ENCODE data around the gene WDR77. TPM values are rescaled to one million over a fixed set of nuclear protein-coding genes. Genes with fewer than 3 reads are reported as not detected.

The WDR77 gene
- total and polyA plus RNA-seq, 2 donors (not counting 1 experiment from before 2014, with no cell fraction given) = 21.8 to 62.0 TPM

- H3K27ac ChIP-seq (ENCODE audit: insufficient read depth, low read length) = peak overlapping the region; percentile 38
Measured at GRCh38 chr1:111463029-111463683, 14.1 kb upstream of the WDR77 start.

GRCh38 chr1:111462370-111463028 lies 13.4 kb upstream of the WDR77 start:
- DNase-seq (ENCODE audit: low read depth in 2 of 2) = no peak
- Histone ChIP-seq H3K4me1 (ENCODE audit: control insufficient read depth, extremely low read depth, insufficient read depth, low read length) (peaks cover 8% of the 10 kb centered on the region), H2AFZ (ENCODE audit: low read length) (no peak overlapping the region), H3K4me2 (ENCODE audit: extremely low read depth, insufficient read depth, low read length) (peak overlapping the region; percentile 51), H3K27ac (ENCODE audit: insufficient read depth, low read length) (peak overlapping the region; percentile 38), H3K4me3 (replicated peaks in 1 of 4; ENCODE audit: control extremely low read depth in 1 of 4, insufficient read depth in 1 of 4, low read depth in 3 of 4, low read length in 4 of 4) (no peak overlapping the region), H3K36me3 (ENCODE audit: control insufficient read depth, insufficient read depth, low read length) (peaks cover 4% of the 10 kb centered on the region), H4K20me1 (ENCODE audit: control insufficient read depth, extremely low read depth, insufficient read depth, low read length) (no peaks in the 10 kb centered on the region), H3K9me3 (ENCODE audit: control insufficient read depth, insufficient read depth, low read depth, low read length) (no peaks in the 10 kb centered on the region), H3K9ac (ENCODE audit: insufficient read depth, low read length) (no peak overlapping the region), H3K27me3 (ENCODE audit: control insufficient read depth, insufficient read depth, low read length) (no peaks in the 10 kb centered on the region), H3K79me2 (ENCODE audit: control insufficient read depth, insufficient read depth, low read length) (no peaks in the 10 kb centered on the region)
- no peak for TF ChIP-seq EZH2 (IDR thresholded peaks at IDR 0.05; ENCODE audit: low read length, missing control alignments)
- TF ChIP-seq CTCF (conservative IDR thresholded peaks at IDR 0.05 in 1 of 2, IDR thresholded peaks at IDR 0.05 in 1 of 2; ENCODE audit: low read depth in 1 of 2, low read length in 2 of 2) = no peak

More at GRCh38 chr1:111463029-111463683, 14.1 kb upstream of the WDR77 start:
- Histone ChIP-seq H2AFZ (ENCODE audit: low read length) (no peak overlapping the region), H3K4me3 (replicated peaks in 1 of 4; ENCODE audit: control extremely low read depth in 1 of 4, insufficient read depth in 1 of 4, low read depth in 3 of 4, low read length in 4 of 4) (no peak overlapping the region), H3K79me2 (ENCODE audit: control insufficient read depth, insufficient read depth, low read length) (no peaks in the 10 kb centered on the region), H3K4me1 (ENCODE audit: control insufficient read depth, extremely low read depth, insufficient read depth, low read length) (peaks cover 8% of the 10 kb centered on the region), H3K36me3 (ENCODE audit: control insufficient read depth, insufficient read depth, low read length) (peaks cover 4% of the 10 kb centered on the region), H3K27me3 (ENCODE audit: control insufficient read depth, insufficient read depth, low read length) (no peaks in the 10 kb centered on the region), H3K4me2 (ENCODE audit: extremely low read depth, insufficient read depth, low read length) (peak overlapping the region; percentile 51), H4K20me1 (ENCODE audit: control insufficient read depth, extremely low read depth, insufficient read depth, low read length) (no peaks in the 10 kb centered on the region), H3K9ac (ENCODE audit: insufficient read depth, low read length) (no peak overlapping the region), H3K9me3 (ENCODE audit: control insufficient read depth, insufficient read depth, low read depth, low read length) (no peaks in the 10 kb centered on the region)
- no peak for TF ChIP-seq EZH2 (IDR thresholded peaks at IDR 0.05; ENCODE audit: low read length, missing control alignments)
- no peak for TF ChIP-seq CTCF (conservative IDR thresholded peaks at IDR 0.05 in 1 of 2, IDR thresholded peaks at IDR 0.05 in 1 of 2; ENCODE audit: low read depth in 1 of 2, low read length in 2 of 2)
- peak; percentile 79 to 89 for DNase-seq (ENCODE audit: low read depth in 2 of 2)

GRCh38 chr1:111461765-111462164 lies 12.7 kb upstream of the WDR77 start:
- Histone ChIP-seq H2AFZ (ENCODE audit: low read length) (no peak overlapping the region), H3K4me3 (replicated peaks in 1 of 4; ENCODE audit: control extremely low read depth in 1 of 4, insufficient read depth in 1 of 4, low read depth in 3 of 4, low read length in 4 of 4) (no peak overlapping the region), H3K9ac (ENCODE audit: insufficient read depth, low read length) (no peak overlapping the region), H3K79me2 (ENCODE audit: control insufficient read depth, insufficient read depth, low read length) (no peaks in the 10 kb centered on the region), H3K36me3 (ENCODE audit: control insufficient read depth, insufficient read depth, low read length) (peaks cover 7% of the 10 kb centered on the region), H4K20me1 (ENCODE audit: control insufficient read depth, extremely low read depth, insufficient read depth, low read length) (no peaks in the 10 kb centered on the region), H3K27me3 (ENCODE audit: control insufficient read depth, insufficient read depth, low read length) (no peaks in the 10 kb centered on the region), H3K4me2 (ENCODE audit: extremely low read depth, insufficient read depth, low read length) (no peak overlapping the region), H3K4me1 (ENCODE audit: control insufficient read depth, extremely low read depth, insufficient read depth, low read length) (peaks cover 8% of the 10 kb centered on the region), H3K27ac (ENCODE audit: insufficient read depth, low read length) (no peak overlapping the region), H3K9me3 (ENCODE audit: control insufficient read depth, insufficient read depth, low read depth, low read length) (no peaks in the 10 kb centered on the region)
- TF ChIP-seq CTCF (conservative IDR thresholded peaks at IDR 0.05 in 1 of 2, IDR thresholded peaks at IDR 0.05 in 1 of 2; ENCODE audit: low read depth in 1 of 2, low read length in 2 of 2) (no peak), EZH2 (IDR thresholded peaks at IDR 0.05; ENCODE audit: low read length, missing control alignments) (no peak)
- DNase-seq (ENCODE audit: low read depth in 2 of 2) = no peak
